PC-9 (cell line): ENCODE data around the gene CCDC39.

Source experiments
- EZH2 ChIP-seq: fragments of 200-600 bp; sonication (generic); IDR thresholded peaks from 2 replicates; pipeline ENCODE4 v1.8.0; 2017; ENCODE audit warnings: antibody characterized with exemption, low read depth
- TF ChIP-seq, protein P1 (sequence below): fragments of 200-600 bp; sonication (generic); conservative IDR thresholded peaks from 2 replicates; pipeline ENCODE4 v1.6.1; 2017; ENCODE audit warnings: mixed run types, antibody characterized with exemption, mild to moderate bottlenecking, moderate library complexity

DNA sequence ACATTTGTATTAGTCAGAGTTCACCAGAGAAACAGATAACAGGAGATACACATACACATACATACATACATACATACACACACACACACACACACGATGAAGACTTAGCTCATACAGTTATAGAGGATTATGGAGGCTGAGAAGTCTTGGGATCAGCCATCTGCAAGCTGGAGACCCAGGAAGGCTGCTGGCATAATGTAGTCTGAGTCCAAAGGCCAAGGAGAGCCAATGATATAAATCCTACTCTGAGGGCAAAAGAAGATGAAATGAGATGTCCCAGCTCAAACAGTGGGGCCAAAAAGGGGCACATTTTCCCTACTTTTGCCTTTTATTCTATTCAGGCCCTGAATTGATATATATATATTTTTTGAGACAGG is 83.7 kb downstream of the CCDC39 start:
- no peak for TF ChIP-seq EZH2
- TF ChIP-seq, protein P1, sequence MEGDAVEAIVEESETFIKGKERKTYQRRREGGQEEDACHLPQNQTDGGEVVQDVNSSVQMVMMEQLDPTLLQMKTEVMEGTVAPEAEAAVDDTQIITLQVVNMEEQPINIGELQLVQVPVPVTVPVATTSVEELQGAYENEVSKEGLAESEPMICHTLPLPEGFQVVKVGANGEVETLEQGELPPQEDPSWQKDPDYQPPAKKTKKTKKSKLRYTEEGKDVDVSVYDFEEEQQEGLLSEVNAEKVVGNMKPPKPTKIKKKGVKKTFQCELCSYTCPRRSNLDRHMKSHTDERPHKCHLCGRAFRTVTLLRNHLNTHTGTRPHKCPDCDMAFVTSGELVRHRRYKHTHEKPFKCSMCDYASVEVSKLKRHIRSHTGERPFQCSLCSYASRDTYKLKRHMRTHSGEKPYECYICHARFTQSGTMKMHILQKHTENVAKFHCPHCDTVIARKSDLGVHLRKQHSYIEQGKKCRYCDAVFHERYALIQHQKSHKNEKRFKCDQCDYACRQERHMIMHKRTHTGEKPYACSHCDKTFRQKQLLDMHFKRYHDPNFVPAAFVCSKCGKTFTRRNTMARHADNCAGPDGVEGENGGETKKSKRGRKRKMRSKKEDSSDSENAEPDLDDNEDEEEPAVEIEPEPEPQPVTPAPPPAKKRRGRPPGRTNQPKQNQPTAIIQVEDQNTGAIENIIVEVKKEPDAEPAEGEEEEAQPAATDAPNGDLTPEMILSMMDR, result no peak
